ENCODE results near the gene CLPTM1. TPM values are rescaled to one million over a fixed set of nuclear protein-coding genes. Genes with fewer than 3 reads are reported as not detected.

Gene CLPTM1
- total RNA-seq, 1 donor, result 49.8 TPM

Other genes starting within 250 kb of the CLPTM1 start
- gene BCL3, start 206.7 kb upstream of the CLPTM1 start, total RNA-seq, result 31.0 TPM
- 0.54 TPM for gene CBLC, start 177.5 kb upstream of the CLPTM1 start, total RNA-seq
- 8.6 TPM for gene BCAM, start 146.3 kb upstream of the CLPTM1 start, total RNA-seq
- 79.4 TPM for gene NECTIN2, start 109.1 kb upstream of the CLPTM1 start, total RNA-seq
- 57.6 TPM for gene TOMM40, start 64.1 kb upstream of the CLPTM1 start, total RNA-seq
- 6.2 TPM for gene APOE, start 49.6 kb upstream of the CLPTM1 start, total RNA-seq
- 3.0 TPM for gene APOC1, start 40.8 kb upstream of the CLPTM1 start, total RNA-seq
- not detected for gene APOC4, start 13.1 kb upstream of the CLPTM1 start, total RNA-seq
- 0.27 TPM for gene APOC2, start 9.3 kb upstream of the CLPTM1 start, total RNA-seq
- gene RELB, start 46.1 kb downstream of the CLPTM1 start, total RNA-seq, result 25.6 TPM
- 39.0 TPM for gene CLASRP, start 83.7 kb downstream of the CLPTM1 start, total RNA-seq
- gene ZNF296, start 121.1 kb downstream of the CLPTM1 start, total RNA-seq, result 1.3 TPM
- gene GEMIN7, start 123.9 kb downstream of the CLPTM1 start, total RNA-seq, result 32.3 TPM
- 21.8 TPM for gene PPP1R37, start 137.8 kb downstream of the CLPTM1 start, total RNA-seq
- gene NKPD1, start 205.6 kb downstream of the CLPTM1 start, total RNA-seq, result 1.6 TPM
- gene TRAPPC6A, start 222.9 kb downstream of the CLPTM1 start, total RNA-seq, result 61.9 TPM
- gene BLOC1S3, start 223.4 kb downstream of the CLPTM1 start, total RNA-seq, result 6.2 TPM

Data from hematopoietic multipotent progenitor cell (in vitro differentiated cells).